HL-60/S4 (cell line): ENCODE results near the gene SLC35F3.
"Not testable (repeated sequence)": the region's sequence is repeated elsewhere in the genome, so short reads cannot be mapped to it uniquely, and the experiment has no call there.

ENCODE experiments used
- in situ Hi-C: fragments of 300-500 bp; cut with MboI; formaldehyde crosslinking; loops from 2 replicates; pipeline ENCODE4 v1.14.3; 2022; ENCODE audit warnings: low sequenced_read_pairs

SLC35F3 gene

DNA sequence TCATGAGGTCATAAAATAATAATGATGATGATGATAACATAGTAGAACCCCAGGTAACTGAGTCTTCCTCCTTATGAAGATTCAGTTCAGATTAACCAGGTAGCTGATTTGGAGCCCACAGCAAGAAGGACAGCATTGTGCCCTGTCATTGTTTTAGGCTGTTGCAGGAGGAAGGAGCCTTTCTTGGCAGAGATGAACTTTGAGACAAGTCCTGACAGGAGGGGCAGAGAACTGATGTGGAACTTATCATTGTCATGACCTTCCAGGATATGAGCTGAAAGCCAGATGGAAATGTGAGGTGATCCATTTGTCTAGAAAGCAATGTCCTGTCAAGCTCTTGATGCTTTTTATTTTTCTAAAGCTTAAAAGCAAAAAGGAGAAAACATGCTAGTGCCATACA is 336.2 kb downstream of the SLC35F3 start:
- in situ Hi-C loops, result no loop called here

DNA sequence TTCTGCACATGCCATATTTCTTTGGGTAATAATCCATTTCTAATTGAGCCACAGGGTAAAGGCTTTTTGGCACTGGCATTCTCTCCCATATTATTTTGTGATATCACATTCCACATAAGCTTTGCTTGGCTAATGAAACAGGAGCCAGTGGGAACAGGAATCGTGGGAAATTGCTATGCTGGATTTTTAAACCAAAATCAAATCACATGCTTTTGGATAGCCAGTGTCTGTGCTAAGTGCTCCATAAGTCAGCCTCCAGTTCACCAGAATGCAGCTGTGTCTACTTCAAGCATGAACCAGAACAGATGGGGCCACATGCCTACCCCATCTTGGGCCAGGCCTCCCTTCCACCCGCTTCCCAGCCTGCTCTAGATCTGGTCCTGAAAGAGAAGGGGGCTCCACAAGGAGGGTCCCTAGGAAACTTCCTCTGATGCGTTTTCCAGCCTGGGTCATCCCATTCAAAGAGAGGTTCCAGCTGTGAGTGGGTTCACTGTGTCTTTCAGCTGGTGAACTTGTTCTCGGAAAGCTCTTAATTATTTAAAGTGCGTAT is 337.5 kb downstream of the SLC35F3 start:
- in situ Hi-C loops, result no loop called here

DNA sequence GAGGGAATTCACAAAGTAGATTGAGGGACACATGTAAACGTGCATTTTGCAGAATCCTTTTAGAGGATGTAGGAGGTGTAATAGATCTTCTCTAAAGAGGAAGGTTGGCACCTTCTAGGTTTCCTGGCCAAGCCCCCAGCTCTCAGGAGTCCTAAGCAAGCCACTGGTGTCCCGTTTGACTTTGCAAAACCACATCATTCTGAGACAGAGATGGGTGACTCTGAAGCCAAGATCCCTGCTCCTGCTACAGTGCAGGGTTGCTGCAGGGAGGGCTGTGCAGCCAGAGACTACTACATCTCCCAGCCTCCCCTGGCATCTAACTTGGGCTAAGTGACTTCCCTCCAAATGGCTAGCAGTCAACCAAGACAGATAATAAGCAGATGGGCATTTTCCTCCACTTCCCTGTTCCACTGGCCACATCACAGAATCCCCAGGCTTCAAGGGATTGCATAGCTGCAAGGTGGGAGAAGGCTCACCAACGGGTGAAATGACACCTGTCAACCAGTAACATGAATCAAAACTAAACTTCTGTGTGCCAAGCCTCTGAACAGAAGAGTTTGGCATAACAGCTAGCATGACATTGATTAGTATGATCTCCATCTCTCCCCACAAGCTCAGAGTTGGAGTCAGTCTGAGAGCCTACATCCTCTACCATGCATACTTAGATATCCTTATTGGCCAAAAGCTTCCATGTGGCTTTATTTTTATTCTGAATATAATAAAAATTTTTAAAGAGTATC is 339.2 kb downstream of the SLC35F3 start:
- in situ Hi-C loops, result no loop called here

DNA sequence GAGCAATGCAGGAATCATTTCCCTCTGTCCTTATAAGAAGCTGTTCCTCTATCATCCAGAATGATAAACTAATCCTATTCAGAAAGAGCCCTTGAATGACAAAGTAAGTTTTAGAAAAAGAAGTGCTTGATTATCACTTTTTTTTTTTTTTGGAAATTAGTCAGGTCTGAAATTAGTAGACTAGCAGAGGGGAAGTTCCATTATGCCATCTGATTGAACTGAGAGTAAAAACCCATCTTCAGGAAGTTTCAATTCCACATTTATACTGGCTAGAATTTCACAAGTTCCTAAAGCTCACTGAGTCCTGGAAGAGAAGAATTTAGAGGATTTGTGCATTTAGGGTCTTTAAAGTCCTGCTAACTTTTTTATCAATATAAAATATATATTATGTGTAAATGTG is 340.0 kb downstream of the SLC35F3 start:
- in situ Hi-C loops, result no loop called here

DNA sequence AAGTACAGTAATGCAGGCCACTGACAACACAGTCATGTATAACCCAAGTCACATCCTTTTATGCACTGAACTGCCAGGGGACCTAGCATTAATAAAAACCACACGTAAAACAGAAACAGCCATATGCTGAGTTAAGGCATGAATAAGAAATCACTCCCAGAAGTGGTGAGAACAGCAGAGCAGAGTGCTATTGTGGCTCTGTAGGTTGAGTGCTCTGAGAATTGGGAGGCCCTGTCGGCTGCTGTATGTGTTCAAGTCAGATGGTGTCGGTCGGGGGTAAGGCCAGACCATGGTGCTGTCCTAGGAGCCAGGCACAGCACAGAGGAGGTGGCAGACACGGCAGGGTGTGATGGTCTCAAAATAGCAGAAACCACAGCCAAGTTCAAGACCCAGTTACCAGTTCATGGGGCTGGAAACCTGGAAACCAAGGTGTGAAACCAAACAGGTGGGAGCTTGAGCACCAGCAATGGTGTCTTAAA is 342.2 kb downstream of the SLC35F3 start:
- in situ Hi-C loops, result no loop called here

DNA sequence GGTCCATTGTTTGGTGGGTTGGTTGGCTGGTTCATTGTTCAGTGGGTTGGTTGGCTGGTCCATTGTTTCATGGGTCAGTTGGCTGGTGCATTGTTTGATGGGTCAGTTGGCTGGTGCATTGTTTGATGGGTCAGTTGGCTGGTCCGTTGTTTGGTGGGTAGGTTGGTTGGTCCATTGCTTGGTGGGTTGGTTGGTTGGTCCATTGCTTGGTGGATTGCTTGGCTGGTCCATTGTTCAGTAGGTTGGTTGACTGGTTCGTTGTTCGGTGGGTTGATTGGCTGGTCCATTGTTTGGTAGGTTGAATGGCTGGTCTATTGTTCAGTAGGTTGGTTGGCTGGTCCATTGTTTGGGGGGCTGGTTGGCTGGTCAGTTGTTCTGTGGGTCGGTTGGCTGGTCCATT is 343.3 kb downstream of the SLC35F3 start:
- in situ Hi-C loops, result not testable (repeated sequence)

DNA sequence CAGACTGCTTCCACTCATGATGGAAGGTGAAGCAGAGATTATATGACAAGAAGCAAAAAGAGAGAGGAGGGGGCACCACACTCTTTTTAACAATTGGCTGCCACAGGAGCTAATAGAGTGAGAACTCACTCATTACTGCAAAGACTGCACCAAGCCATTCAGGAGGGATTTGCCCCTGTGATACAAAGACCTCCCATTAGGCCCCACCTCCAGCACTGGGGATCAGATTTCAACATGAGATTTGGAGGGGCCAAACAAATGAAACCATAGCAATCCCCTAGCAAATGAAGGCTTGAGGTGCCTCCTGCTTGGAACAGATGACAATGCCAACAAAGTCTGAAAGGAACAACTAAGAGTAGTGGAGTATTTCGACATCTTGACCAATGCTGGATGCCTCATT is 346.3 kb downstream of the SLC35F3 start:
- in situ Hi-C loops, result no loop called here

DNA sequence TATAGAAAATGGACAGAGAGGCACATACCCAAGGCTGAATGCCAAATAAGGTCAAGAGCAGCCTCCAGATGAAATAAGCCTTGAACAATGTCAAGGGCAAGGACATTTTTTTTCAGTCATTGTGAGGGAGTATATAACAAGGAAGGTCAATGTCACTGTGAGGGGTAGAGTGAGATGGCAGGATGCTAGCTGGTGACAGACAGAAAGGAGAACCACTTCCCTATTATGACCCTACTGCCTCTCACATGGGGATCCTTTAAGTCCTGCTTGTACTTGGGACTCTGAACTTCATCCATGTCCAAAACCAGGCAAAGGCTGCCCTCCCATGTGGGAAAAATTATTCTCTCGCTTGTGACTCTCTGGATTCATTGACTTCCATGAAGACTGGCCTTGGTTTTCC is 349.3 kb downstream of the SLC35F3 start:
- in situ Hi-C loops, result no loop called here

DNA sequence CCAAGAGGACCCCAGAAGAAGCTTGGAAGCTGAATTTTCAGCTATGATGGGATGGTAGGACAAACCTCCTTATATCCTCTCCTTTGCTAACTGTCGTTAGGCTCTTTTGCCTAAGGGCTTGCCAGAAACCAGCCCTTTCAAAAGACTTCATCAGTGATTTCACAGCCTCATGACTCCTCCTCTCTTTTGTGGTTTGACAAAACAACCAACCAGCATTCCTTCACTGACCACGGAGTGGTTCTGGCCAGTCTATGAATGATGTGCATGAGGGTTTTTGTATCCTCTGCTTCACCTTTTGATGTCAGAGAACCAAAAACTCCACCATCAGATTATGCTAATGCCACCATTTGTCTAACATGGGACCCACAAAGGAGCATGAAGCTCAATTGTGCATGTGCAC is 351.9 kb downstream of the SLC35F3 start:
- in situ Hi-C loops, result no loop called here

DNA sequence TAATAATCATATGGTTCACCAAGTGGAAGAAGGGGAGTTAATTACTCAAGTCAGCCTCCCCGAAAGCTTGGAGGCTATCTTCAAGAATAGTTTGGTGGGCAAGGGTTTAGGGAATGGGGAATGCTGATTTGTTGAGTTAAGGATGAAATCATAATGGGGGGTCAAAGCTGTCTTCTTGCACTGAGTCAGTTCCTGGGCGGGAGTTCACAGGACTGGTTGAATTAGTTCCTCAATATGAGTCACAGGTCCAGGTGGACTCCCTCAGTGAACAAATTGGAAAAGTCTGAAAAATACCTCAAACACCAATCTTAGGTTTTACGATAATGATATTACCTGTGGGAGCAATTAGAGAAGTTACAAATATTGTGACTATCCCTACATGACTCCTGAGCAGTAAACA is 353.6 kb downstream of the SLC35F3 start:
- in situ Hi-C loops, result no loop called here

DNA sequence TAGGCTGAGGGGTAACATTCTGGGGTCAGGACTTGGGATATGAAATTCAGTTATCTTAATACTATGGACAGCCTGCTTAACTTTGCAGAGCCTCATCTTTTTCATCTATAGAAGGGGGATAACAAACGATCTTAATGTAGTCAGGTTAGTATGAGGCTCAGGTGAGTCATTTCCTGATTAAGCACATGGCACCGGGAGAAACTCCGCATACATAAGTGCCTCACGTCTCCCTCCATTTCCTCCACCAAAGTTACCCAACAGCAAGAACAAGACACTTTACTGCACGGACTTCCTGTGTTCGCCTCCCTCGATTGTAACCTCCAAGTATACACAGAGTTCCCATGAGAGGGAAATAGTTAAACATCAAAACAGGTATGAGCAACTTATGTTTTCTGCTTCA is 356.1 kb downstream of the SLC35F3 start:
- in situ Hi-C loops, result no loop called here

DNA sequence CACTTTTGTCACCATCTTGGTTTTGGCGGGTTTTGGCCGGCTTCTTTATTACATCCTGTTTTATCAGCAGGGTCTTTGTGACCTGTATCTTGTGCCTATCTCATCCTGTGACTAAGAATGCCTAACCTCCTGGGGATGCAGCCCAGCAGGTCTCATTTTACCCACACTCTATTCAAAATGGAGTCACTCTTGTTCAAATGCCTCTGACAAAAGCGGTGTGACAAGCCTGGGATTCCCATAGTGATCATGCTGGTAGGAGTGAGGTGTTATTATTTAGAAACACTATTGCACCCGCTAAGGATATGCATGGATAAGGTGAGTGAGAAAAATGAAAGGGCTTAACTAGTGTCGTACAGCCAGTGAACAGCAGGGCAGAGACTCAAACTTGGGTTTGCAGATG is 357.1 kb downstream of the SLC35F3 start:
- in situ Hi-C loops, result no loop called here

DNA sequence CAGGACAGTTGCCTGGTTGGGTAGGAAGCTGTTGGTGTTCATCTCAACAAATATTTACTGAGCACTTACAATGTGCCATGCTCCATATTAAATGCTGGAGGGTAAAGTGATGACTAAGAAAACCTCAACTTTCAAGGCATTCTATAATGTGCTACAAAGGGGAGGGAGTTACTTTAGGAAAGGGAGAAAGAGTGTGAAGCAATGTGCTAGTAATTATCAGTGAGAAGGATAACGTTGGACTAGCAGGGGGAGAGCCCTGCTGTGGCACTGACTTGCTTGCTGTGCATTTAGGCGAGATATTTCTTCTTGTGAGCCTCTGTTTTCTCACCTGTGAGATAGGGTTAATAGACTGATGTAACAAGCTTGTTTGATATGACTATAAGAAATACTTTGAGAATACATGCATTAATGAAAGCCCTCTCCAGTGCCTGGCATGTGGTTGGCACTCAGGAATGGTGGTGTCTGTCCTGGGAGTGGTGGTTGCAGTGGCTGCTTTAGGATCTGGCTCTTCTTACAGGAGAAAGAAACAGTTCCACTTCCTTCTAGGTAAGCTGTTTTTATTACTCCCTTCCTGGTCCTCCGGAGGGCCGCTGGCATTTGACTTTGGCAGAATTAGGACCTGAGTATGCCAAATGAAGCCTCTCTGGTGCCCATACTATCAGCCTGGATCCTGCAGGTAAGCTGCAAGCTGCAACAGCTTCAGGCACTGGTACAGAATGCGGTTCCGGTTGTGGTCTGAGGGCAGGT is 357.7 kb downstream of the SLC35F3 start:
- in situ Hi-C loops, result no loop called here

DNA sequence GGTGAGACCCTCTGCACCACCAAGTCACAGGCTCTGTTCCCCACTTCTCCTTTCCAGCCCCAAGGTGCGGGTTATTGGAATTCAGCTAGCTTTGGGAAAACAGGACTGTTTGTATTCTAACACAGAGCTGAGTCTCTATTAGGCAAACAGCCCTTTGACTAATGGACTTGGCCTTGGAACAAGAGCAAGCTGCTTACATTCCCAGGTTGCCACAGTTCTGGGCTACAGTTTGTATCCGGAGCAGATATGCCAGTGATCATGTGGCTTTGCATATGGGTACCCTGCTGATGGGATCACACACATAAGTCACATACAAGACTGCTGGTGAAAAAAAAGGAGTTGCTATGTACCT is 358.3 kb downstream of the SLC35F3 start:
- in situ Hi-C loops, result no loop called here

DNA sequence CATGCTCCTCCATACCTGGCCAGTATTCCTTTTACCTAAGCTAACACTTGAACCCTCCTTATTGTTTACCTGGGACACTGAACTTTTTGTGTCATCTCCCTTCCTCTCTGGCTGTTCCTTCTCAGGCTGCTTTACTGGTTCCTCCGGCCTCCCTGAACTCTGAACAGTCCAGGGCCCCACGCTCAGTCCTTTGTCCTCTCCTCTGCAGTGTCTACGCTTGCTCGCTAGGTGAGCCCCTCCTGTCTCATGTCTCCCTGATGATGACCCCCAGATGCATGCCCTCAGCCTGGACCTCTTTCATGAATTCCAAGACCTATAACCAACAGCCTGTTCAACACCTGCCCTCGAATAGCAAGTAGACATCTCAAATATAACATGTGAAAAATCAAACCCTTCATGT is 360.4 kb downstream of the SLC35F3 start:
- in situ Hi-C loops, result no loop called here

DNA sequence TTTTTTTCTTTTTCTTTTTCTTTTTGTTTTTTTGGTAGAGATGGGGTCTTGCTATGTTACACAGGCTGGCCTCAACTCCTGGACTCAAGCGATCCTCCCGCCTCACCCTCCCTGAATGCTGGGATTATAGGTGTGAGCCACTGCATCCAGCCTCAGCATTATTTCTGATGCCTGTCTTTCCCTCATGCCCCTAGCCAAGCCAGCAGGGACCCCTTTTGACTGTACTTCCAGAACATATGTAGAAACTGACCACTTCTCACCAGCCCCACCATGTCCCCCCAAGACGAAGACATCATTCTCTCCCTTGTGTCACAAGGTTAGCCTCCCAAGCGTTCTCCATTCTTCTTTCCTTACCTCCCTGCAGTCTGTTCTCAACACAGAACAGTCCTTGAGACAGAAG is 360.8 kb downstream of the SLC35F3 start:
- in situ Hi-C loops, result no loop called here

DNA sequence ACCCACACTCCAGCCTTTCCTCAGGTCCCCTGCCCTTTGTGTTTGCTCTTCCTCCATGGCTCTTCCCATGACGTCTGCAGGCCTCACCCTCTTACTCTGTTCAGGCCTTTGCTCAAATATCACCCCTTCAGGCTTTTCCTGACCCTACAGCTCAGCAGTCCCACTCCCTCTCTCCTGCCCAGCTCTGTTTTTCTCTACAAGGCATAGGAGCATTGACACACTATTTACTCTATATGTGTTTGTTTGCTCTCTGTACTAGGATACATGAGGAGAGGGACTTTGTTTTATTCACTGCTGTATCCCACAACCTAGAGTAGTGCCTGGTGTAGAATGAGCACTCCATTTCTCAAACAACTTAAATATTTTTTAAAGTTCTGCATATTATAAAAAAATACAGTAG is 361.4 kb downstream of the SLC35F3 start:
- in situ Hi-C loops, result no loop called here

DNA sequence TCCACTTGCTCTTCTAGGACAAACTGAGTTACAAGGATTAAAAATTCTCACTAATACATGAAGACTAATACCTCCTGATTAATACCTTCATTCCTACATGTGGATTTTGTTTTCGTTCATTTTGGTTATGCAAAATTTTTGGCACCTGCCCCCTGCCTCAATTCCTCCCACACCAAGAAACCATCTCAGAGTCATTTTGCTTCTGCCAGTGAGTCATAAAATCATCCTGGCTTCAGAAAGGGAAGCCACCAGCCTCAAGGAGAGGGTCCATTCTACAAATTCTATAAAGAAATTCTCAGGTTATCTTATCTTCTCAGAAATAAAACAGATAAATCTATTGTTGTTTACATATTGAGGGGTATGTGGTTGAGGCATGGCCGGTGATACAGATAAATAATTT is 365.6 kb downstream of the SLC35F3 start:
- in situ Hi-C loops, result no loop called here

DNA sequence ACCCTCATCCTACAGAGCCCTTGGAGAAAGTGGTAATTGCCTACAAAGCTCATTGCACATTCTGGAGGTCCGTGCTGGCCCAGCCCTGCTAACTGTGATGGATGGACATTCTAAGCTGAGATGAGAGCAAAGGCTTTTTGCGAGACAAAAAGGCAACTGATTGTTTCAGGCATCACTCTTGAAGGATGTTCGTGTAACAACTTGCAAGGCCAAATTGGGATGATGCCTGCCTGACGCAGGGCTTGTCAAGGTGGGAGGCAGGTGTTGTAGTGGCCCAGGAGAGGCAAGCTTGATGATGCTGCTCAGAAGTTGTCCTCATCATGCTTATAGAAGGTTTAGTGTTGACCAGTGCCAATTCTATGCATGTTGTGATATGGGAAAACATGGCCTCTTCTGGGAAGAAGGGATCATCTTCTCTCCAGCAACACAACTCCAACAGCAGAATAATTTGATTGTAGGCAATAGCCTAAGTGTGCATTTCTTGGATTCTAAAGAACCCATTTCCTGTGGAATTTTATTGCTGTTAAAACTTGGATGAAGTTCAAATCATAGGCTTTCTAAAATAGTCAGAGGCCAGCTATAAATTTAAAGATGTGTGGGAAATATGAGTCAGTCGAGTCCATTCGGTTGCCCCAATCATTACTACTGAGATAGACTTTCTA is 366.2 kb downstream of the SLC35F3 start:
- in situ Hi-C loops, result no loop called here

DNA sequence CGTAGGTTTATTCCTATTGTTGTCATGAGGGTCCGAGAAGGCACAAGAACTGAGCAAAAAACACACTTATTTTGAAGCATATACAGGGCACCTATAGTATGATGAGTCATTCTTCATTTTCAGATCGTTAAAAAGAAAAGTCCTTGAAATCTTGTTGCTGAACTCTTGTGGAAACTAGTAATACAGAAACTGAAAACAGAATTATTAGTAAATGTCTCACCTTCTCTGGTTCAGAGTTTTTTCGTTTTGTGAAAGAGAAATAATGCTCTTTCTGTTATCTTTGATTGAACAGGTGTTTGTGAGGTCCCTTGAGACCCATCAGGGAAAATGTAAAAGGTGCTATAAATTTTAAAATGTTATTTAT is 366.7 kb downstream of the SLC35F3 start:
- in situ Hi-C loops, result no loop called here

DNA sequence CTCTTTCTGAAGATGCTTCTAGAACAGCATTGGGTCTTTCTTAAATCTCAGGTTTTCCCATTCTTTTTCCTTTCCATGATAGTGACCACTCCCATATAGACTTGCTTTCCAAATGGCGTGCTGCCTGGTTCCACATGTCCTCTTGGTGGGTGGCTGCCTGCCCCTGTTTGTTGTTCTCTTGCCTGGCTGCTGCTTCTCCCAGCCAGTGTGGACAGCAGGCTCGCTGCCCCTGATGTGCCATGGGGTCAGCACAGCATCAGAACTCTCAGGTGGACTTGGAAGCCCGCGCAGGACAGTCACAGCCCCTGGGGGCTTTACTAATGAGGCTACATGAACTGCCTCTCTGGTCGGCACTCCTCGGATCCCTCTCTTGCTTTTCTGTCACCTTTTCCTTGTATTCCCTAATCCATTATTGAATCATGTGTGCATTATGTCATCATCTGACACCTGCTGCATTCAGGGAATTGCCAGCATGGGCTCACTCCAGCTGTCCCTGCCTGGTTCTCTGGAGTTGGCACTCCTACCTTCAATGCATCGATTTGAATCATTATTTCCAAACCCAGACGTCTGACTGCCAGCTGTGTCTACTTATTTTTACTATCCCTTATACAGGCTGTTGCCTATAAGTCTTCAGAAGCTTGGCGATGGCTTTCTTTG is 368.3 kb downstream of the SLC35F3 start:
- in situ Hi-C loops, result no loop called here
